Measurements from ENCODE around the gene VPS26B. TPM values are rescaled to one million over a fixed set of nuclear protein-coding genes. Genes with fewer than 3 reads are reported as not detected.

VPS26B gene
- total and polyA plus RNA-seq, 2 donors (not counting 3 experiments of a cell fraction or from before 2014, with no cell fraction given), result 40.2 to 53.1 TPM

DNA sequence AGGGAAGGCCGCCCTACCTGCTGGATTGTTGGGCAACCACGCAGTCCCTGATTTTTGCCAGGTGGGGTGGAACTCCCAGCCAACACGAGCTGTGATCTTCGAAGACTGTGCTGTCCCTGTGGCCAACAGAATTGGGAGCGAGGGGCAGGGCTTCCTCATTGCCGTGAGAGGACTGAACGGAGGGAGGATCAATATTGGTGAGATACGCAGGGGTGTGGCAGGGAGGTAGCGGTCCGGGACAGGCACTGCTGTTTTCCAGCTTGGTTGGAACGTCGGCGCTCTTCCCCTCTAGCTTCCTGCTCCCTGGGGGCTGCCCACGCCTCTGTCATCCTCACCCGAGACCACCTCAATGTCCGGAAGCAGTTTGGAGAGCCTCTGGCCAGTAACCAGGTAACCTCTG is 36.5 kb downstream of the VPS26B start:
- Histone ChIP-seq H3K9me1 (replicated peaks; ENCODE audit: control insufficient read depth, extremely low read depth, insufficient read depth, low read length) (no peaks in the 10 kb centered on the region), H3K4me1 (ENCODE audit: control insufficient read depth, extremely low read depth, insufficient read depth, low read length) (no peaks in the 10 kb centered on the region), H2AFZ (ENCODE audit: low read depth, low read length) (no peak overlapping the region), H3K9ac (replicated peaks; ENCODE audit: extremely low read depth, insufficient read depth, low read length) (no peak overlapping the region), H4K20me1 (replicated peaks; ENCODE audit: control insufficient read depth, extremely low read depth, insufficient read depth, low read length) (no peaks in the 10 kb centered on the region), H3K36me3 (ENCODE audit: control insufficient read depth in 2 of 2, extremely low read depth in 1 of 2, insufficient read depth in 2 of 2, low read length in 2 of 2) (peaks cover 6 to 17% of the 10 kb centered on the region in 2 experiments), H3K4me2 (ENCODE audit: insufficient read depth, low read length) (no peak overlapping the region), H3K27me3 (ENCODE audit: control insufficient read depth in 2 of 2, insufficient read depth in 2 of 2, low read length in 2 of 2) (no peaks in the 10 kb centered on the region), H3K79me2 (ENCODE audit: control insufficient read depth, insufficient read depth, low read length) (no peaks in the 10 kb centered on the region), H3K4me3 (replicated peaks in 1 of 3; ENCODE audit: insufficient read depth in 1 of 3, low read depth in 1 of 3, low read length in 3 of 3) (no peak overlapping the region), H3K9me3 (replicated peaks; ENCODE audit: control insufficient read depth, insufficient read depth, low read length) (no peaks in the 10 kb centered on the region), H3K27ac (ENCODE audit: insufficient read depth, low read depth, low read length) (no peak overlapping the region)
- TF ChIP-seq FOS (IDR thresholded peaks at IDR 0.05; ENCODE audit: borderline replicate concordance, insufficient read depth, low read length) (no peak), EZH2 (IDR thresholded peaks at IDR 0.05; ENCODE audit: borderline replicate concordance, low read depth, low read length, severe bottlenecking) (no peak), POLR2AphosphoS5 (IDR thresholded peaks at IDR 0.05; ENCODE audit: insufficient read depth, low read depth, low read length) (no peak), JUN (IDR thresholded peaks at IDR 0.05; ENCODE audit: borderline replicate concordance, insufficient read depth, insufficient read length, low read depth) (no peak), POLR2A (IDR thresholded peaks at IDR 0.05; ENCODE audit: low read depth, low read length) (no peak)
- TF ChIP-seq, protein P1, sequence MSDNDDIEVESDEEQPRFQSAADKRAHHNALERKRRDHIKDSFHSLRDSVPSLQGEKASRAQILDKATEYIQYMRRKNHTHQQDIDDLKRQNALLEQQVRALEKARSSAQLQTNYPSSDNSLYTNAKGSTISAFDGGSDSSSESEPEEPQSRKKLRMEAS (IDR thresholded peaks at IDR 0.05; ENCODE audit: insufficient read depth, insufficient read length), result no peak
- TF ChIP-seq, protein P2, sequence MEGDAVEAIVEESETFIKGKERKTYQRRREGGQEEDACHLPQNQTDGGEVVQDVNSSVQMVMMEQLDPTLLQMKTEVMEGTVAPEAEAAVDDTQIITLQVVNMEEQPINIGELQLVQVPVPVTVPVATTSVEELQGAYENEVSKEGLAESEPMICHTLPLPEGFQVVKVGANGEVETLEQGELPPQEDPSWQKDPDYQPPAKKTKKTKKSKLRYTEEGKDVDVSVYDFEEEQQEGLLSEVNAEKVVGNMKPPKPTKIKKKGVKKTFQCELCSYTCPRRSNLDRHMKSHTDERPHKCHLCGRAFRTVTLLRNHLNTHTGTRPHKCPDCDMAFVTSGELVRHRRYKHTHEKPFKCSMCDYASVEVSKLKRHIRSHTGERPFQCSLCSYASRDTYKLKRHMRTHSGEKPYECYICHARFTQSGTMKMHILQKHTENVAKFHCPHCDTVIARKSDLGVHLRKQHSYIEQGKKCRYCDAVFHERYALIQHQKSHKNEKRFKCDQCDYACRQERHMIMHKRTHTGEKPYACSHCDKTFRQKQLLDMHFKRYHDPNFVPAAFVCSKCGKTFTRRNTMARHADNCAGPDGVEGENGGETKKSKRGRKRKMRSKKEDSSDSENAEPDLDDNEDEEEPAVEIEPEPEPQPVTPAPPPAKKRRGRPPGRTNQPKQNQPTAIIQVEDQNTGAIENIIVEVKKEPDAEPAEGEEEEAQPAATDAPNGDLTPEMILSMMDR (IDR thresholded peaks at IDR 0.05; ENCODE audit: extremely low read depth in 1 of 2, insufficient read depth in 1 of 2, low read depth in 1 of 2, low read length in 2 of 2), result no peak
- intact Hi-C loops (cut with micrococcal nuclease), result no loop called here
- FAIRE-seq (no peak), DNase-seq (ENCODE audit: low read depth, low spot score) (no peak)
- CTCF ChIA-PET, result interaction anchor here (0.6 to 2.0 kb wide), 3 partner anchors 9 to 242 kb away, joined by 4 to 8 read pairs (median 5); no protein-coding TSS in a partner anchor
- dilution Hi-C loops (cut with MboI; ENCODE audit: extremely low pct_ligation_motif_present, low sequenced_read_pairs), result no loop called here
- POLR2A ChIA-PET, result no interaction called here
- BruUV-seq (replicated peaks), result no TSS peak
